SK-N-SH treated with all-trans-retinoic acid at 6 μM for 48 hours (cell line): Measurements from ENCODE around the gene MYO16.

Source experiments
- ATAC-seq: fragments of 200-7000 bp; cut with Tn5 transposase; 3 replicates; pipeline ENCODE4 v1.9.1; 2020; ENCODE audit warnings: mild to moderate bottlenecking, moderate library complexity
- ARNTL ChIP-seq: fragments of 450-650 bp; formaldehyde crosslinking; IDR thresholded peaks from 2 replicates; pipeline ENCODE4 v1.5.0; 2020; ENCODE audit warnings: low read depth, mild to moderate bottlenecking, moderate library complexity, borderline replicate concordance
- CSDC2 ChIP-seq: fragments of 250-450 bp; sonication (Bioruptor Pico); IDR thresholded peaks from 2 replicates; pipeline ENCODE4 v1.5.0; 2020; ENCODE audit warnings: mild to moderate bottlenecking, moderate library complexity
- ESRRG ChIP-seq: fragments of 250-450 bp; sonication (Bioruptor Pico); IDR thresholded peaks from 2 replicates; pipeline ENCODE4 v1.6.1; 2021; ENCODE audit warnings: mild to moderate bottlenecking
- ISL1 ChIP-seq: fragments of 250-450 bp; sonication (Bioruptor Pico); IDR thresholded peaks from 2 replicates; pipeline ENCODE4 v2.1.2; 2022; ENCODE audit warnings: mild to moderate bottlenecking, moderate library complexity
- OSR1 ChIP-seq: fragments of 250-450 bp; sonication (Bioruptor Pico); IDR thresholded peaks from 2 replicates; pipeline ENCODE4 v1.8.0; 2022; ENCODE audit warnings: moderate library complexity, mild to moderate bottlenecking, inconsistent platforms
- PPARA ChIP-seq: fragments of 250-450 bp; sonication (Bioruptor Pico); IDR thresholded peaks from 2 replicates; pipeline ENCODE4 v1.5.0; 2020; ENCODE audit warnings: mild to moderate bottlenecking, borderline replicate concordance
- RARB ChIP-seq: fragments of 250-450 bp; sonication (Bioruptor Pico); IDR thresholded peaks from 2 replicates; pipeline ENCODE4 v1.8.0; 2021; ENCODE audit warnings: mild to moderate bottlenecking, moderate library complexity
- SNAI2 ChIP-seq: fragments of 250-450 bp; sonication (Bioruptor Pico); IDR thresholded peaks from 2 replicates; pipeline ENCODE4 v1.5.0; 2020; ENCODE audit warnings: mild to moderate bottlenecking, moderate library complexity
- TCF4 ChIP-seq: fragments of 250-450 bp; sonication (Bioruptor Pico); IDR thresholded peaks from 2 replicates; pipeline ENCODE4 v1.8.0; 2021; ENCODE audit warnings: mild to moderate bottlenecking, moderate library complexity, borderline replicate concordance
- TOX ChIP-seq: fragments of 250-450 bp; sonication (Bioruptor Pico); IDR thresholded peaks from 2 replicates; pipeline ENCODE4 v1.8.0; 2021; ENCODE audit warnings: mild to moderate bottlenecking, moderate library complexity, borderline replicate concordance
- TSHZ2 ChIP-seq: fragments of 250-450 bp; sonication (Bioruptor Pico); IDR thresholded peaks from 2 replicates; pipeline ENCODE4 v1.5.0; 2020; ENCODE audit warnings: mild to moderate bottlenecking, moderate library complexity
- ZC3H10 ChIP-seq: fragments of 250-450 bp; sonication (Bioruptor Pico); IDR thresholded peaks from 2 replicates; pipeline ENCODE4 v1.5.1; 2021; ENCODE audit warnings: mild to moderate bottlenecking, moderate library complexity
- ZFP3 ChIP-seq: fragments of 250-450 bp; sonication (Bioruptor Pico); IDR thresholded peaks from 2 replicates; pipeline ENCODE4 v1.5.0; 2020; ENCODE audit warnings: mild to moderate bottlenecking, moderate library complexity
- ZFP30 ChIP-seq: fragments of 450-650 bp; formaldehyde crosslinking; IDR thresholded peaks from 2 replicates; pipeline ENCODE4 v1.5.0; 2022; ENCODE audit warnings: mild to moderate bottlenecking, moderate library complexity
- ZNF565 ChIP-seq: fragments of 450-650 bp; formaldehyde crosslinking; conservative IDR thresholded peaks from 2 replicates; pipeline ENCODE4 v1.5.0; 2020; ENCODE audit warnings: low read depth, mild to moderate bottlenecking, moderate library complexity
- ZNF8 ChIP-seq: fragments of 450-650 bp; formaldehyde crosslinking; IDR thresholded peaks from 2 replicates; pipeline ENCODE4 v1.5.0; 2020; ENCODE audit warnings: mild to moderate bottlenecking, moderate library complexity
- TF ChIP-seq, protein P1 (sequence below): fragments of 250-450 bp; sonication (Bioruptor Pico); IDR thresholded peaks from 2 replicates; pipeline ENCODE4 v1.8.0; 2020; ENCODE audit warnings: mild to moderate bottlenecking, moderate library complexity, borderline replicate concordance
- TF ChIP-seq, protein P2 (sequence below): fragments of 250-450 bp; sonication (Bioruptor Pico); IDR thresholded peaks from 2 replicates; pipeline ENCODE4 v1.5.1; 2021; ENCODE audit warnings: mild to moderate bottlenecking, moderate library complexity
- TF ChIP-seq, protein P3 (sequence below): fragments of 250-450 bp; sonication (Bioruptor Pico); IDR thresholded peaks from 2 replicates; pipeline ENCODE4 v1.8.0; 2021; ENCODE audit warnings: low read depth, mild to moderate bottlenecking, moderate library complexity, borderline replicate concordance
- TF ChIP-seq, protein P4 (sequence below): fragments of 250-450 bp; sonication (Bioruptor Pico); IDR thresholded peaks from 2 replicates; pipeline ENCODE4 v1.5.1; 2020; ENCODE audit warnings: low read depth, mild to moderate bottlenecking, moderate library complexity

The MYO16 gene

DNA sequence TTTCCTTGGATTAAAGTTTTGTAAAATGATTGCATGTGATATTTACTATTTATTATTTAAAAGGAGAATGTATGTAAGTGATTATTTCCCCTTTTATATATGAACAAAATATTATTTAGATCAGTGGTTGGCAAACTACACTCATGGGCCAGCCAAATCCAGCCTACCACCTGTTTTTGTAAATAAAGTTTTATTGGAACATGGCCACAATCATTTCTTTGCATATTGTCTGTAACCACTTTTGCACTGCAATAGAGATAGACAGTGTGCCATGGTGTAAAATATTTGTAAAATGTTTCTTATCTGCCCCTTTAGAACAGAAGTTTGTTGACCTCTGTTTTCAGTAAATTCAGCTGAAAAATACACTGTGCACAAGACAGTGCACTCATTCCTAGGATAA is 426.4 kb downstream of the MYO16 start:
- TF ChIP-seq ZFP30 (CRISPR knock-in tag): no peak
- no peak for TF ChIP-seq TOX (CRISPR knock-in tag)
- TF ChIP-seq, protein P1, sequence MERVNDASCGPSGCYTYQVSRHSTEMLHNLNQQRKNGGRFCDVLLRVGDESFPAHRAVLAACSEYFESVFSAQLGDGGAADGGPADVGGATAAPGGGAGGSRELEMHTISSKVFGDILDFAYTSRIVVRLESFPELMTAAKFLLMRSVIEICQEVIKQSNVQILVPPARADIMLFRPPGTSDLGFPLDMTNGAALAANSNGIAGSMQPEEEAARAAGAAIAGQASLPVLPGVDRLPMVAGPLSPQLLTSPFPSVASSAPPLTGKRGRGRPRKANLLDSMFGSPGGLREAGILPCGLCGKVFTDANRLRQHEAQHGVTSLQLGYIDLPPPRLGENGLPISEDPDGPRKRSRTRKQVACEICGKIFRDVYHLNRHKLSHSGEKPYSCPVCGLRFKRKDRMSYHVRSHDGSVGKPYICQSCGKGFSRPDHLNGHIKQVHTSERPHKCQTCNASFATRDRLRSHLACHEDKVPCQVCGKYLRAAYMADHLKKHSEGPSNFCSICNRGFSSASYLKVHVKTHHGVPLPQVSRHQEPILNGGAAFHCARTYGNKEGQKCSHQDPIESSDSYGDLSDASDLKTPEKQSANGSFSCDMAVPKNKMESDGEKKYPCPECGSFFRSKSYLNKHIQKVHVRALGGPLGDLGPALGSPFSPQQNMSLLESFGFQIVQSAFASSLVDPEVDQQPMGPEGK (CRISPR knock-in tag): no peak
- TF ChIP-seq ARNTL (CRISPR knock-in tag): no peak
- ATAC-seq: no peak

DNA sequence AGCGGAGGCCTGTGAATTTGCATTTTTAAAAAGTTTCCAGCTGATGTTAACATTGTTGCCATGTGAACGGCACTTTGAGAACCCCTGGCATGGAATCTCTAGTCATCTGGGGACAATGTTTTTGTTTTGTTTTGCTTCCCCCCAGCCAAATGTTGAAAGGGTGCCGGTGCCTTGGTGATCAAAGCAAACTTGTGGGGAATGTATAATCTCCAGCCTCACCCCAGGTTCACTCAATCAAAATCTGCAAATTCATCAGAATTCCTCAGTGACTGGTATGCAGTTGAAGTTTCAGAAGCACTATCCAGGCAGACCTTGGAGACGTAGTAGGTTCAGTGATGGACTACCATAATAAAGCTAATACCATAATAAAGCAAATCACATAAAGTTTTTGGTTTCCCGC is 428.7 kb downstream of the MYO16 start:
- no peak for TF ChIP-seq ZC3H10 (CRISPR knock-in tag)
- TF ChIP-seq PPARA: no peak
- no peak for TF ChIP-seq TOX (CRISPR knock-in tag)
- no peak for TF ChIP-seq OSR1 (CRISPR knock-in tag)
- TF ChIP-seq, protein P2, sequence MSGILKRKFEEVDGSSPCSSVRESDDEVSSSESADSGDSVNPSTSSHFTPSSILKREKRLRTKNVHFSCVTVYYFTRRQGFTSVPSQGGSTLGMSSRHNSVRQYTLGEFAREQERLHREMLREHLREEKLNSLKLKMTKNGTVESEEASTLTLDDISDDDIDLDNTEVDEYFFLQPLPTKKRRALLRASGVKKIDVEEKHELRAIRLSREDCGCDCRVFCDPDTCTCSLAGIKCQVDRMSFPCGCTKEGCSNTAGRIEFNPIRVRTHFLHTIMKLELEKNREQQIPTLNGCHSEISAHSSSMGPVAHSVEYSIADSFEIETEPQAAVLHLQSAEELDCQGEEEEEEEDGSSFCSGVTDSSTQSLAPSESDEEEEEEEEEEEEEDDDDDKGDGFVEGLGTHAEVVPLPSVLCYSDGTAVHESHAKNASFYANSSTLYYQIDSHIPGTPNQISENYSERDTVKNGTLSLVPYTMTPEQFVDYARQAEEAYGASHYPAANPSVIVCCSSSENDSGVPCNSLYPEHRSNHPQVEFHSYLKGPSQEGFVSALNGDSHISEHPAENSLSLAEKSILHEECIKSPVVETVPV (CRISPR knock-in tag): no peak
- TF ChIP-seq, protein P1 (CRISPR knock-in tag): no peak
- TF ChIP-seq ISL1 (CRISPR knock-in tag): no peak
- no peak for TF ChIP-seq CSDC2
- no peak for TF ChIP-seq SNAI2 (CRISPR knock-in tag)
- no peak for TF ChIP-seq RARB (CRISPR knock-in tag)
- TF ChIP-seq, protein P3, sequence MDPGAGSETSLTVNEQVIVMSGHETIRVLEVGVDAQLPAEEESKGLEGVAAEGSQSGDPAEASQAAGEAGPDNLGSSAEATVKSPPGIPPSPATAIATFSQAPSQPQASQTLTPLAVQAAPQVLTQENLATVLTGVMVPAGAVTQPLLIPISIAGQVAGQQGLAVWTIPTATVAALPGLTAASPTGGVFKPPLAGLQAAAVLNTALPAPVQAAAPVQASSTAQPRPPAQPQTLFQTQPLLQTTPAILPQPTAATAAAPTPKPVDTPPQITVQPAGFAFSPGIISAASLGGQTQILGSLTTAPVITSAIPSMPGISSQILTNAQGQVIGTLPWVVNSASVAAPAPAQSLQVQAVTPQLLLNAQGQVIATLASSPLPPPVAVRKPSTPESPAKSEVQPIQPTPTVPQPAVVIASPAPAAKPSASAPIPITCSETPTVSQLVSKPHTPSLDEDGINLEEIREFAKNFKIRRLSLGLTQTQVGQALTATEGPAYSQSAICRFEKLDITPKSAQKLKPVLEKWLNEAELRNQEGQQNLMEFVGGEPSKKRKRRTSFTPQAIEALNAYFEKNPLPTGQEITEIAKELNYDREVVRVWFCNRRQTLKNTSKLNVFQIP (CRISPR knock-in tag): no peak
- TF ChIP-seq ESRRG (CRISPR knock-in tag): no peak
- no peak for TF ChIP-seq ZNF8 (CRISPR knock-in tag)
- TF ChIP-seq ZFP30 (CRISPR knock-in tag): no peak
- TF ChIP-seq, protein P4, sequence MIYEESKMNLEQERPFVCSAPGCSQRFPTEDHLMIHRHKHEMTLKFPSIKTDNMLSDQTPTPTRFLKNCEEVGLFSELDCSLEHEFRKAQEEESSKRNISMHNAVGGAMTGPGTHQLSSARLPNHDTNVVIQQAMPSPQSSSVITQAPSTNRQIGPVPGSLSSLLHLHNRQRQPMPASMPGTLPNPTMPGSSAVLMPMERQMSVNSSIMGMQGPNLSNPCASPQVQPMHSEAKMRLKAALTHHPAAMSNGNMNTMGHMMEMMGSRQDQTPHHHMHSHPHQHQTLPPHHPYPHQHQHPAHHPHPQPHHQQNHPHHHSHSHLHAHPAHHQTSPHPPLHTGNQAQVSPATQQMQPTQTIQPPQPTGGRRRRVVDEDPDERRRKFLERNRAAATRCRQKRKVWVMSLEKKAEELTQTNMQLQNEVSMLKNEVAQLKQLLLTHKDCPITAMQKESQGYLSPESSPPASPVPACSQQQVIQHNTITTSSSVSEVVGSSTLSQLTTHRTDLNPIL (CRISPR knock-in tag): no peak
- TF ChIP-seq TCF4 (CRISPR knock-in tag): no peak
- TF ChIP-seq ZFP3: no peak
- TF ChIP-seq ARNTL (CRISPR knock-in tag): no peak
- no peak for TF ChIP-seq ZNF565 (CRISPR knock-in tag)
- ATAC-seq: no peak

DNA sequence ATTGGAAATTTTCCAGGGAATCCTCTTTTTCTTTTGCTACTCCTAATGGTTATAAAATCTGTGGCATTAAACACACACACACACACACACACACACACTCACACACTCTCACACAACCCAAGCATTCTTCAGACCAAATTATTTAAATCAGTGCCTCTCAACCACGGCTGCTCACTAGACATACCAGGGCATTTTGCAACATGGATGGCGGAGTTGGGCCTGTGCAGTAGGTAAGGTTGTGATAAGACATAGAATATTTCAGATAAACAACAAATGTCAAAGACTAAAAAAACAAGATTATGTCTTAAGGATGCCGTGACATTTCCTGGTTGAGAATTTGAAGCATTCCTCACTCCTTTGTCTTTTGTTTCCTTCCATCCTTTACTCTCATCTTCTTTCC is 443.1 kb downstream of the MYO16 start:
- no peak for TF ChIP-seq ZFP30 (CRISPR knock-in tag)
- no peak for TF ChIP-seq ISL1 (CRISPR knock-in tag)
- TF ChIP-seq ARNTL (CRISPR knock-in tag): no peak
- no peak for TF ChIP-seq CSDC2
- no peak for TF ChIP-seq RARB (CRISPR knock-in tag)
- ATAC-seq: no peak

DNA sequence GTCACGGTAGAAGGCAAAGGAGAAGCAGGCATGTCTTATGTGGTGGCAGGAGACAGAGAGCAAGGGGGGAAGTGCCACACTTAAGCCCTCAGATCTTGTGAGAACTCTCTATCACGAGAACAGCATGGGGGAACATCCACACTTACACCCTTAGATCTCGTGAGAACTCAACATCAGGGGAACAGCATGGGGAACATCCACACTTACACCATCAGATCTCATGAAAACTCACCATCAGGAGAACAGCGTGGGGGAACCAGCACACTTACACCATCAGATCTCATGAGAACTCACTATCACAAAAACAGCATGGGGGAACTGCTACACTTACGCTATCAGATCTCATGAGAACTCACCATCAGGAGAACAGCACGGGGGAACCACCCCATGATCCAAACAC is 445.0 kb downstream of the MYO16 start:
- no peak for ATAC-seq
- TF ChIP-seq ISL1 (CRISPR knock-in tag): no peak
- TF ChIP-seq ZFP30 (CRISPR knock-in tag): no peak
- TF ChIP-seq ZNF8 (CRISPR knock-in tag): no peak
- TF ChIP-seq PPARA: no peak
- TF ChIP-seq, protein P3 (CRISPR knock-in tag): no peak
- no peak for TF ChIP-seq RARB (CRISPR knock-in tag)
- TF ChIP-seq CSDC2: no peak
- TF ChIP-seq ESRRG (CRISPR knock-in tag): no peak
- TF ChIP-seq, protein P4 (CRISPR knock-in tag): no peak
- TF ChIP-seq TSHZ2: no peak
